SK-N-SH treated with all-trans-retinoic acid at 6 μM for 48 hours (cell line): ENCODE results near the gene NTSR1.

ENCODE experiments used
- ATAC-seq: fragments of 200-7000 bp; cut with Tn5 transposase; 3 replicates; pipeline ENCODE4 v1.9.1; 2020; ENCODE audit warnings: mild to moderate bottlenecking, moderate library complexity
- BACH2 ChIP-seq: fragments of 250-450 bp; sonication (Bioruptor Pico); IDR thresholded peaks from 2 replicates; pipeline ENCODE4 v1.9.0; 2021; ENCODE audit warnings: mild to moderate bottlenecking, borderline replicate concordance
- CSDC2 ChIP-seq: fragments of 250-450 bp; sonication (Bioruptor Pico); IDR thresholded peaks from 2 replicates; pipeline ENCODE4 v1.5.0; 2020; ENCODE audit warnings: mild to moderate bottlenecking, moderate library complexity
- CSRNP3 ChIP-seq: fragments of 250-450 bp; sonication (Bioruptor Pico); IDR thresholded peaks from 2 replicates; pipeline ENCODE4 v1.5.1; 2021; ENCODE audit warnings: mild to moderate bottlenecking, moderate library complexity
- ISL1 ChIP-seq: fragments of 250-450 bp; sonication (Bioruptor Pico); IDR thresholded peaks from 2 replicates; pipeline ENCODE4 v2.1.2; 2022; ENCODE audit warnings: mild to moderate bottlenecking, moderate library complexity
- OSR1 ChIP-seq: fragments of 250-450 bp; sonication (Bioruptor Pico); IDR thresholded peaks from 2 replicates; pipeline ENCODE4 v1.8.0; 2022; ENCODE audit warnings: moderate library complexity, mild to moderate bottlenecking, inconsistent platforms
- PPARA ChIP-seq: fragments of 250-450 bp; sonication (Bioruptor Pico); IDR thresholded peaks from 2 replicates; pipeline ENCODE4 v1.5.0; 2020; ENCODE audit warnings: mild to moderate bottlenecking, borderline replicate concordance
- RARB ChIP-seq: fragments of 250-450 bp; sonication (Bioruptor Pico); IDR thresholded peaks from 2 replicates; pipeline ENCODE4 v1.8.0; 2021; ENCODE audit warnings: mild to moderate bottlenecking, moderate library complexity
- SNAI2 ChIP-seq: fragments of 250-450 bp; sonication (Bioruptor Pico); IDR thresholded peaks from 2 replicates; pipeline ENCODE4 v1.5.0; 2020; ENCODE audit warnings: mild to moderate bottlenecking, moderate library complexity
- TCF4 ChIP-seq: fragments of 250-450 bp; sonication (Bioruptor Pico); IDR thresholded peaks from 2 replicates; pipeline ENCODE4 v1.8.0; 2021; ENCODE audit warnings: mild to moderate bottlenecking, moderate library complexity, borderline replicate concordance
- TSHZ2 ChIP-seq: fragments of 250-450 bp; sonication (Bioruptor Pico); IDR thresholded peaks from 2 replicates; pipeline ENCODE4 v1.5.0; 2020; ENCODE audit warnings: mild to moderate bottlenecking, moderate library complexity
- ZC3H10 ChIP-seq: fragments of 250-450 bp; sonication (Bioruptor Pico); IDR thresholded peaks from 2 replicates; pipeline ENCODE4 v1.5.1; 2021; ENCODE audit warnings: mild to moderate bottlenecking, moderate library complexity
- ZFP3 ChIP-seq: fragments of 250-450 bp; sonication (Bioruptor Pico); IDR thresholded peaks from 2 replicates; pipeline ENCODE4 v1.5.0; 2020; ENCODE audit warnings: mild to moderate bottlenecking, moderate library complexity
- ZFP30 ChIP-seq: fragments of 450-650 bp; formaldehyde crosslinking; IDR thresholded peaks from 2 replicates; pipeline ENCODE4 v1.5.0; 2022; ENCODE audit warnings: mild to moderate bottlenecking, moderate library complexity
- ZNF70 ChIP-seq: fragments of 450-650 bp; formaldehyde crosslinking; IDR thresholded peaks from 2 replicates; pipeline ENCODE4 v1.5.0; 2020; ENCODE audit warnings: mild to moderate bottlenecking, moderate library complexity
- ZNF8 ChIP-seq: fragments of 450-650 bp; formaldehyde crosslinking; IDR thresholded peaks from 2 replicates; pipeline ENCODE4 v1.5.0; 2020; ENCODE audit warnings: mild to moderate bottlenecking, moderate library complexity
- TF ChIP-seq, protein P1 (sequence below): fragments of 250-450 bp; sonication (Bioruptor Pico); IDR thresholded peaks from 2 replicates; pipeline ENCODE4 v1.8.0; 2020; ENCODE audit warnings: mild to moderate bottlenecking, moderate library complexity, borderline replicate concordance
- TF ChIP-seq, protein P2 (sequence below): fragments of 250-450 bp; sonication (Bioruptor Pico); IDR thresholded peaks from 2 replicates; pipeline ENCODE4 v1.8.0; 2021; ENCODE audit warnings: low read depth, mild to moderate bottlenecking, moderate library complexity, borderline replicate concordance
- TF ChIP-seq, protein P3 (sequence below): fragments of 250-450 bp; sonication (Bioruptor Pico); IDR thresholded peaks from 2 replicates; pipeline ENCODE4 v1.5.1; 2020; ENCODE audit warnings: low read depth, mild to moderate bottlenecking, moderate library complexity

NTSR1 gene

GRCh38 chr20:62733891-62734290 lies 25.3 kb downstream of the NTSR1 start:
- TF ChIP-seq BACH2 (CRISPR knock-in tag) (no peak), ZC3H10 (CRISPR knock-in tag) (no peak)
- TF ChIP-seq, protein P1, sequence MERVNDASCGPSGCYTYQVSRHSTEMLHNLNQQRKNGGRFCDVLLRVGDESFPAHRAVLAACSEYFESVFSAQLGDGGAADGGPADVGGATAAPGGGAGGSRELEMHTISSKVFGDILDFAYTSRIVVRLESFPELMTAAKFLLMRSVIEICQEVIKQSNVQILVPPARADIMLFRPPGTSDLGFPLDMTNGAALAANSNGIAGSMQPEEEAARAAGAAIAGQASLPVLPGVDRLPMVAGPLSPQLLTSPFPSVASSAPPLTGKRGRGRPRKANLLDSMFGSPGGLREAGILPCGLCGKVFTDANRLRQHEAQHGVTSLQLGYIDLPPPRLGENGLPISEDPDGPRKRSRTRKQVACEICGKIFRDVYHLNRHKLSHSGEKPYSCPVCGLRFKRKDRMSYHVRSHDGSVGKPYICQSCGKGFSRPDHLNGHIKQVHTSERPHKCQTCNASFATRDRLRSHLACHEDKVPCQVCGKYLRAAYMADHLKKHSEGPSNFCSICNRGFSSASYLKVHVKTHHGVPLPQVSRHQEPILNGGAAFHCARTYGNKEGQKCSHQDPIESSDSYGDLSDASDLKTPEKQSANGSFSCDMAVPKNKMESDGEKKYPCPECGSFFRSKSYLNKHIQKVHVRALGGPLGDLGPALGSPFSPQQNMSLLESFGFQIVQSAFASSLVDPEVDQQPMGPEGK = no peak
- TF ChIP-seq, all 23 proteins: peak for 0

GRCh38 chr20:62734326-62734725 lies 25.7 kb downstream of the NTSR1 start:
- TF ChIP-seq ZNF8 (CRISPR knock-in tag) (no peak), ZNF70 (CRISPR knock-in tag) (no peak), CSRNP3 (CRISPR knock-in tag) (no peak)
- no peak for ATAC-seq

More at GRCh38 chr20:62733891-62734290, 25.3 kb downstream of the NTSR1 start:
- no peak for ATAC-seq

DNA sequence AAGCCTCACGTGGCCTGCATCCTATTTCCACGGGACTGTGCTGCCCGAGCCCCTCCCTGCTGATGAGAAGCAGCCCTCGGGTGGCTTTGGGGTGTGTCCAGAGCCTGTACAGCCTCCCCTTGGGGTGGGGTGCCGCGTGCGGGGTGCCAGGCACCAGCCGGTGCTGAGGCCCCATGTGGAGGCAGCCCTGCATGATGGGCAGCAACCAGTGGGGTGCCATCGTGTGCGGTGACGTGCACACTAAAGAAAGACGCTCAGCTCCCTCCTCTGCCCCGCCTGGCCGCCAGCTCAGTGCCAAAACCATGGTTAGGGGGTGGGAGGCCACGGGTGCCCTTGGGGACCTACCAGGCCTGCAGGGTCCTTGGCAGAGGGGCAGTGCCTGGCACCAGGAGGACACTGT lies 26.2 kb downstream of the NTSR1 start:
- TF ChIP-seq TSHZ2 (CRISPR knock-in tag) = no peak
- TF ChIP-seq CSRNP3 (CRISPR knock-in tag) = no peak
- no peak for TF ChIP-seq SNAI2 (CRISPR knock-in tag)
- no peak for TF ChIP-seq TCF4
- TF ChIP-seq PPARA (CRISPR knock-in tag) = no peak
- no peak for TF ChIP-seq ZFP30 (CRISPR knock-in tag)
- no peak for TF ChIP-seq OSR1 (CRISPR knock-in tag)
- TF ChIP-seq, protein P2, sequence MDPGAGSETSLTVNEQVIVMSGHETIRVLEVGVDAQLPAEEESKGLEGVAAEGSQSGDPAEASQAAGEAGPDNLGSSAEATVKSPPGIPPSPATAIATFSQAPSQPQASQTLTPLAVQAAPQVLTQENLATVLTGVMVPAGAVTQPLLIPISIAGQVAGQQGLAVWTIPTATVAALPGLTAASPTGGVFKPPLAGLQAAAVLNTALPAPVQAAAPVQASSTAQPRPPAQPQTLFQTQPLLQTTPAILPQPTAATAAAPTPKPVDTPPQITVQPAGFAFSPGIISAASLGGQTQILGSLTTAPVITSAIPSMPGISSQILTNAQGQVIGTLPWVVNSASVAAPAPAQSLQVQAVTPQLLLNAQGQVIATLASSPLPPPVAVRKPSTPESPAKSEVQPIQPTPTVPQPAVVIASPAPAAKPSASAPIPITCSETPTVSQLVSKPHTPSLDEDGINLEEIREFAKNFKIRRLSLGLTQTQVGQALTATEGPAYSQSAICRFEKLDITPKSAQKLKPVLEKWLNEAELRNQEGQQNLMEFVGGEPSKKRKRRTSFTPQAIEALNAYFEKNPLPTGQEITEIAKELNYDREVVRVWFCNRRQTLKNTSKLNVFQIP (CRISPR knock-in tag) = no peak
- TF ChIP-seq ZC3H10 (CRISPR knock-in tag) = no peak
- no peak for TF ChIP-seq CSDC2 (CRISPR knock-in tag)
- TF ChIP-seq, protein P1 = no peak
- TF ChIP-seq RARB = no peak
- no peak for TF ChIP-seq ISL1 (CRISPR knock-in tag)
- no peak for TF ChIP-seq ZFP3 (CRISPR knock-in tag)
- TF ChIP-seq, protein P3, sequence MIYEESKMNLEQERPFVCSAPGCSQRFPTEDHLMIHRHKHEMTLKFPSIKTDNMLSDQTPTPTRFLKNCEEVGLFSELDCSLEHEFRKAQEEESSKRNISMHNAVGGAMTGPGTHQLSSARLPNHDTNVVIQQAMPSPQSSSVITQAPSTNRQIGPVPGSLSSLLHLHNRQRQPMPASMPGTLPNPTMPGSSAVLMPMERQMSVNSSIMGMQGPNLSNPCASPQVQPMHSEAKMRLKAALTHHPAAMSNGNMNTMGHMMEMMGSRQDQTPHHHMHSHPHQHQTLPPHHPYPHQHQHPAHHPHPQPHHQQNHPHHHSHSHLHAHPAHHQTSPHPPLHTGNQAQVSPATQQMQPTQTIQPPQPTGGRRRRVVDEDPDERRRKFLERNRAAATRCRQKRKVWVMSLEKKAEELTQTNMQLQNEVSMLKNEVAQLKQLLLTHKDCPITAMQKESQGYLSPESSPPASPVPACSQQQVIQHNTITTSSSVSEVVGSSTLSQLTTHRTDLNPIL = no peak
- ATAC-seq = no peak
